ENCODE results near the gene PNCK.

- TF ChIP-seq CTCF (IDR thresholded peaks at IDR 0.05) (no peak), POLR2A (IDR thresholded peaks at IDR 0.05) (no peak)
Observed at GRCh38 chrX:153707406-153707805, 33.8 kb upstream of the PNCK start.

Data from adrenal gland (tissue), 5 donors.